Kidney (tissue), 14 donors: ENCODE results near the gene ACKR3. TPM values are rescaled to one million over a fixed set of nuclear protein-coding genes. Genes with fewer than 3 reads are reported as not detected.
A peak's percentile ranks its signal among the peaks of the same experiment; 100 is the strongest.

Experiments used
- DNase-seq, 5 donors: peaks; one replicate each; pipeline ENCODE4 v3.0.0-alpha.2; 2013 to 2020
- FAIRE-seq: peaks from 2 replicates; lab custom pipeline; 2012; peaks lifted over from hg19 to GRCh38; lab: Jason Lieb, UNC
- H3K27ac ChIP-seq, 2 donors: one replicate each; pipeline ENCODE4 v1.7.0; 2013; ENCODE audit warnings: low read depth in 2 of 2, low read length in 2 of 2, inconsistent platforms in 1 of 2
- H3K27me3 ChIP-seq: one replicate; pipeline ENCODE4 v1.7.1; 2013; ENCODE audit warnings: low read length, inconsistent platforms; ENCODE audit not compliant: control insufficient read depth, insufficient read depth
- H3K36me3 ChIP-seq, 3 donors: one replicate each; pipeline versions ENCODE4 v1.7.0 to v1.7.1; 2013; ENCODE audit warnings: low read length in 3 of 3, control low read depth in 1 of 3, inconsistent platforms in 1 of 3; ENCODE audit not compliant: insufficient read depth in 3 of 3, control insufficient read depth in 2 of 3
- H3K4me1 ChIP-seq, 3 donors: one replicate each; pipeline versions ENCODE4 v1.7.0 to v1.7.1; 2013; ENCODE audit warnings: low read length in 3 of 3, inconsistent platforms in 1 of 3, low read depth in 1 of 3; ENCODE audit not compliant: control insufficient read depth in 2 of 3, insufficient read depth in 2 of 3
- H3K4me3 ChIP-seq, 3 donors: one replicate each; pipeline versions ENCODE4 v1.7.0 to v1.8.1; 2013; ENCODE audit warnings: low read length in 3 of 3, control low read depth in 1 of 3, inconsistent platforms in 1 of 3
- H3K9ac ChIP-seq, 3 donors: one replicate each; pipeline versions ENCODE4 v1.7.0 to v1.7.1; 2013; ENCODE audit warnings: low read length in 3 of 3, control low read depth in 1 of 3, inconsistent platforms in 1 of 3
- H3K9me3 ChIP-seq, 3 donors: one replicate each; pipeline versions ENCODE4 v1.7.0 to v1.7.1; 2013; ENCODE audit warnings: low read length in 3 of 3, control low read depth in 1 of 3, inconsistent platforms in 1 of 3; ENCODE audit not compliant: control insufficient read depth in 2 of 3, insufficient read depth in 1 of 3
- CTCF ChIP-seq: IDR thresholded peaks from 3 replicates; pipeline ENCODE4 v1.5.1; 2012; ENCODE audit warnings: mild to moderate bottlenecking, moderate library complexity, borderline replicate concordance; ENCODE audit not compliant: insufficient read depth; ENCODE audit errors: extremely low read depth
- intact Hi-C: fragments of 100-400 bp; cut with DNase I; formaldehyde crosslinking; loops from one replicate; pipeline ENCODE4 v1.11.1; 2022
- polyA plus RNA-seq: library from polyadenylated mRNA; stranded (reverse); fragments of 350-450 nt; fragmentation: Illumina TruSeq; extraction: RNeasy Lipid Tissue Mini Kit (QIAGEN cat#74804); gene quantifications from one replicate; pipeline ENCODE4 v1.2.3, GENCODE V29; 2014; ENCODE audit warnings: low read depth, low replicate concordance; ENCODE audit not compliant: insufficient read depth
- total RNA-seq: library from RNA; stranded (reverse); fragmentation: NEBNext Ultra II Directional; extraction: Animal tissue kit (Norgen Biotek cat#: 25700); gene quantifications from one replicate; pipeline ENCODE4 v1.2.1, GENCODE V29; 2021
- donor health status: control.
- donor health status: control.
- donor health status: control.
- donor health status: control.
- donor health status: control.
- donor health status: DM: yes; HTN: yes; CAD: no.
- donor health status: Normal renal cell carcinoma (clear cell type).

Gene ACKR3
- total and polyA plus RNA-seq, 2 donors from 2014 or later: 6.9 to 8.7 TPM

GRCh38 chr2:236627841-236628240, 58.2 kb downstream of the ACKR3 start:
- intact Hi-C loops: no loop called here
- DNase-seq: peak in 1 of 5 donors; percentile 16

GRCh38 chr2:236628256-236628901, 58.8 kb downstream of the ACKR3 start:
- Histone ChIP-seq H3K9me3 (no peaks in the 10 kb centered on the region), H3K27me3 (no peaks in the 10 kb centered on the region), H3K4me3 (no peak overlapping the region), H3K4me1 (no peaks in the 10 kb centered on the region), H3K27ac (no peak overlapping the region), H3K9ac (no peak overlapping the region), H3K36me3 (no peaks in the 10 kb centered on the region)
- intact Hi-C loops: no loop called here
- DNase-seq (peak in 1 of 5 donors; percentile 16), FAIRE-seq (no peak)
- no peak for TF ChIP-seq CTCF

More at GRCh38 chr2:236627841-236628240, 58.2 kb downstream of the ACKR3 start:
- no peak for TF ChIP-seq CTCF
- no peak overlapping the region for H3K4me3 ChIP-seq
- H3K27me3 ChIP-seq: no peaks in the 10 kb centered on the region
- H3K9ac ChIP-seq: no peak overlapping the region
- no peaks in the 10 kb centered on the region for H3K9me3 ChIP-seq
- H3K36me3 ChIP-seq: no peaks in the 10 kb centered on the region
- H3K4me1 ChIP-seq: no peaks in the 10 kb centered on the region
- no peak overlapping the region for H3K27ac ChIP-seq
- FAIRE-seq: no peak

GRCh38 chr2:236628981-236629605, 59.5 kb downstream of the ACKR3 start:
- TF ChIP-seq CTCF: no peak
- no peak for FAIRE-seq
- Histone ChIP-seq H3K27me3 (no peaks in the 10 kb centered on the region), H3K27ac (no peak overlapping the region), H3K36me3 (no peaks in the 10 kb centered on the region), H3K9ac (no peak overlapping the region), H3K4me1 (no peaks in the 10 kb centered on the region), H3K4me3 (no peak overlapping the region), H3K9me3 (no peaks in the 10 kb centered on the region)
- DNase-seq: peak in 1 of 5 donors; percentile 15
- intact Hi-C loops: no loop called here
